OCI-LY7 (cell line): Measurements from ENCODE around the gene NFYB. TPM values are rescaled to one million over a fixed set of nuclear protein-coding genes. Genes with fewer than 3 reads are reported as not detected.
A peak's percentile ranks its signal among the peaks of the same experiment; 100 is the strongest.

Source experiments
- Bru-seq: library from RNA; stranded (reverse); fragments of 400-500 nt; gene quantifications from one replicate; lab custom pipeline; 2021; lab: Mats Ljungman, UMichigan
- BruChase-seq, 2 experiments: library from RNA; stranded (reverse); fragments of 400-500 nt; gene quantifications; one replicate each; lab custom pipeline; 2021; lab: Mats Ljungman, UMichigan
- BruUV-seq: library from RNA; stranded (reverse); fragments of 400-500 nt; replicated peaks from 2 replicates; lab custom pipeline; 2021; lab: Mats Ljungman, UMichigan
- CTCF ChIA-PET: fragments of 300-600 bp; sonication (Branson Sonifier 250); formaldehyde crosslinking; loops from one replicate; lab custom pipeline; 2022; ENCODE audit warnings: antibody characterized with exemption; ENCODE audit not compliant: unreplicated experiment; lab: Charles Lee
- POLR2A ChIA-PET: fragments of 300-600 bp; sonication (Branson Sonifier 250); formaldehyde crosslinking; loops from one replicate; lab custom pipeline; 2022; ENCODE audit warnings: antibody characterized with exemption; lab: Charles Lee
- DNase-seq: peaks from one replicate; pipeline ENCODE4 v3.0.0-alpha.2; 2015; ENCODE audit warnings: low spot score
- H2AFZ ChIP-seq: fragments of 200-600 bp; sonication (generic), shearing (Covaris generic); 2 replicates; pipeline ENCODE4 v1.6.1; 2014; ENCODE audit warnings: mild to moderate bottlenecking, antibody characterized with exemption, low read length, moderate library complexity
- H3K27ac ChIP-seq: fragments of 200-600 bp; sonication (generic); 2 replicates; pipeline ENCODE4 v1.5.1; 2014; ENCODE audit warnings: mixed run types, low read depth, mild to moderate bottlenecking, moderate library complexity, low read length, inconsistent platforms; ENCODE audit not compliant: poor library complexity, severe bottlenecking
- H3K36me3 ChIP-seq: fragments of 200-600 bp; sonication (generic); 2 replicates; pipeline ENCODE4 v1.6.1; 2014; ENCODE audit warnings: mild to moderate bottlenecking, antibody characterized with exemption, low read length, moderate library complexity, mixed read lengths; ENCODE audit not compliant: insufficient read depth
- H3K4me1 ChIP-seq: fragments of 200-600 bp; sonication (generic); 2 replicates; pipeline ENCODE4 v1.5.1; 2014; ENCODE audit warnings: mild to moderate bottlenecking, low read length; ENCODE audit not compliant: insufficient read depth, poor library complexity, severe bottlenecking
- H3K4me2 ChIP-seq: fragments of 200-600 bp; sonication (generic); 2 replicates; pipeline ENCODE4 v1.6.1; 2014; ENCODE audit warnings: mild to moderate bottlenecking, low read length
- H3K4me3 ChIP-seq: fragments of 200-600 bp; sonication (generic); 2 replicates; pipeline ENCODE4 v1.5.1; 2014; ENCODE audit warnings: mild to moderate bottlenecking, low read depth, low read length; ENCODE audit not compliant: poor library complexity, severe bottlenecking
- H3K79me2 ChIP-seq: fragments of 200-600 bp; sonication (generic); 2 replicates; pipeline ENCODE4 v1.6.1; 2016; ENCODE audit warnings: low read depth, mild to moderate bottlenecking, low read length, moderate library complexity, mixed read lengths; ENCODE audit not compliant: insufficient read depth
- H3K9me2 ChIP-seq: fragments of 200-600 bp; sonication (generic); 2 replicates; pipeline ENCODE4 v1.6.1; 2016; ENCODE audit warnings: mild to moderate bottlenecking, low read length, mixed read lengths; ENCODE audit not compliant: insufficient read depth
- H3K9me3 ChIP-seq: fragments of 200-600 bp; sonication (generic); 2 replicates; pipeline ENCODE4 v1.6.1; 2014; ENCODE audit warnings: mild to moderate bottlenecking, mixed run types, low read length, mixed read lengths
- H4K20me1 ChIP-seq: fragments of 200-600 bp; sonication (generic); 2 replicates; pipeline ENCODE4 v1.6.1; 2014; ENCODE audit warnings: mild to moderate bottlenecking, antibody characterized with exemption, low read length, moderate library complexity, mixed read lengths; ENCODE audit not compliant: insufficient read depth
- CTCF ChIP-seq: fragments of 200-600 bp; sonication (generic); conservative IDR thresholded peaks from 2 replicates; pipeline ENCODE4 v1.5.1; 2014; ENCODE audit warnings: mild to moderate bottlenecking, antibody characterized with exemption, low read length, moderate library complexity, mixed read lengths
- EZH2phosphoT487 ChIP-seq: fragments of 200-600 bp; sonication (generic); IDR thresholded peaks from 2 replicates; pipeline ENCODE4 v1.6.1; 2018; ENCODE audit warnings: low read depth, borderline replicate concordance, mild to moderate bottlenecking, mixed run types, antibody characterized with exemption, low read length, moderate library complexity, mixed read lengths
- intact Hi-C: fragments of 100-400 bp; cut with micrococcal nuclease; formaldehyde crosslinking; loops from one replicate; pipeline ENCODE4 v1.10.0; 2022; ENCODE audit not compliant: unreplicated experiment
- long read RNA-seq: library from polyadenylated mRNA; stranded (forward); transcript quantifications from one replicate; pipeline ENCODE4 v2.0.0, GENCODE V29; 2022
- total RNA-seq, 2 experiments: library from RNA; depleted of rRNA in 1 of 2; stranded (reverse); fragments of >200 nt in 1 of 2; shearing (Covaris generic) in 1 of 2; gene quantifications; 2 replicates each; pipeline ENCODE4 v1.2.3, GENCODE V29; 2014 to 2022

Gene NFYB
- total RNA-seq (2014; rRNA removed; shearing (Covaris generic)) (21.6 and 30.2 TPM in 2 replicates), total RNA-seq (2022) (38.5 and 40.3 TPM in 2 replicates), Bru-seq, nascent RNA (percentile 78 among the genes with signal in this experiment), BruChase-seq, experiment 1, labeled RNA remaining after a 6-hour chase (percentile 75 among the genes with signal in this experiment), BruChase-seq, experiment 2, labeled RNA remaining after a 2-hour chase (percentile 80 among the genes with signal in this experiment)
- long read RNA-seq, transcript NFYB-205 (8 exons, 1,727 nt): minor isoform, 19 of 88 reads
- long read RNA-seq, transcript NFYB-201 (8 exons, 3,512 nt): major isoform, 47 of 88 reads
- long read RNA-seq, partial matches to known transcripts: 2 of 88 reads
- long read RNA-seq, other reads (novel, unspliced or antisense): 20 of 88 reads

GRCh38 chr12:104137902-104138796 lies at the start of gene NFYB:
Gene NFYB (minus strand): TSS chr12:104138210. CDS start chr12:104135453, 2,757 bp downstream.
- peak within 1 kb of the TSS; percentile 90 for H2AFZ ChIP-seq
- ChIA-PET CTCF (interaction anchor here (0.6 to 1.3 kb wide), 2 partner anchors 150 to 239 kb away, joined by 3 read pairs; no protein-coding TSS in a partner anchor), POLR2A (interaction anchor here (0.6 to 1.8 kb wide), 12 partner anchors 10 to 821 kb away, joined by 3 to 7 read pairs (median 4); partner anchors contain the start of genes NT5DC3 and TDG)
- peaks cover 31% of the 10 kb centered on the region for H3K4me1 ChIP-seq
- peak; percentile 97 for DNase-seq
- no peaks in the 10 kb centered on the region for H4K20me1 ChIP-seq
- peak within 1 kb of the TSS; percentile 88 for H3K4me3 ChIP-seq
- no peaks in the 10 kb centered on the region for H3K9me3 ChIP-seq
- H3K27ac ChIP-seq: peak within 1 kb of the TSS; percentile 82
- no peak for TF ChIP-seq EZH2phosphoT487
- TF ChIP-seq CTCF: no peak
- H3K79me2 ChIP-seq: peaks cover 23% of the 10 kb centered on the region
- H3K36me3 ChIP-seq: peaks cover 21% of the 10 kb centered on the region
- H3K9me2 ChIP-seq: no peaks in the 10 kb centered on the region
- BruUV-seq: TSS peak; percentile 66
- intact Hi-C loops: loop anchor here (1.0 to 5.0 kb wide), 3 partner anchors 151 to 206 kb away; partner anchors contain the start of gene HSP90B1
- peak within 1 kb of the TSS; percentile 94 for H3K4me2 ChIP-seq

- no peak for DNase-seq
- no TSS peak for BruUV-seq
- CTCF ChIA-PET: no interaction called here
- intact Hi-C loops: no loop called here
- Histone ChIP-seq H3K4me3 (no peak overlapping the region), H3K9me3 (0 out of 2 replicates have a peak, but pooled peaks cover 7% of the 10 kb centered on the region), H3K9me2 (no peaks in the 10 kb centered on the region), H3K4me1 (no peaks in the 10 kb centered on the region), H3K4me2 (no peak overlapping the region), H4K20me1 (no peaks in the 10 kb centered on the region), H3K36me3 (no peaks in the 10 kb centered on the region), H3K27ac (no peak overlapping the region), H2AFZ (no peak overlapping the region), H3K79me2 (no peaks in the 10 kb centered on the region)
- POLR2A ChIA-PET: no interaction called here
- no peak for TF ChIP-seq CTCF
- no peak for TF ChIP-seq EZH2phosphoT487
Measured at GRCh38 chr12:104187446-104188155, 49.6 kb upstream of the NFYB start.
